Mesothelial cell of epicardium (in vitro differentiated cells): ENCODE data around the gene MYLK4. TPM values are rescaled to one million over a fixed set of nuclear protein-coding genes. Genes with fewer than 3 reads are reported as not detected.

ENCODE experiments used
- DNase-seq, 2 experiments: peaks; one replicate each; pipeline ENCODE4 v3.0.0; 2021; ENCODE audit warnings: low spot score in 2 of 2; ENCODE audit not compliant: unreplicated experiment in 2 of 2
- H3K27ac Mint-ChIP-seq: 2 replicates; pipeline ENCODE4 v1.8.0; 2021; ENCODE audit warnings: mixed read lengths
- H3K27me3 Mint-ChIP-seq: 2 replicates; pipeline ENCODE4 v1.8.0; 2021; ENCODE audit warnings: low read depth, mixed read lengths
- H3K36me3 Mint-ChIP-seq: 2 replicates; pipeline ENCODE4 v1.8.0; 2021; ENCODE audit warnings: mixed read lengths
- H3K4me1 Mint-ChIP-seq: 2 replicates; pipeline ENCODE4 v1.8.0; 2021; ENCODE audit warnings: mixed read lengths
- H3K4me3 Mint-ChIP-seq: 2 replicates; pipeline ENCODE4 v1.8.0; 2021; ENCODE audit warnings: mild to moderate bottlenecking, moderate library complexity, mixed read lengths
- H3K9me3 Mint-ChIP-seq: 2 replicates; pipeline ENCODE4 v1.8.0; 2021; ENCODE audit warnings: mixed read lengths
- total RNA-seq: library from RNA; stranded (reverse); gene quantifications from 3 replicates; pipeline ENCODE4 v1.2.1, GENCODE V29; 2021
- TF ChIP-seq, protein P1 (sequence below): fragments of 200-600 bp; sonication (generic); IDR thresholded peaks from one replicate; pipeline ENCODE4 v1.5.0; 2021; ENCODE audit warnings: antibody characterized with exemption; ENCODE audit not compliant: unreplicated experiment

The MYLK4 gene
- total RNA-seq, 1 donor from 2014 or later: 0.89 TPM

DNA sequence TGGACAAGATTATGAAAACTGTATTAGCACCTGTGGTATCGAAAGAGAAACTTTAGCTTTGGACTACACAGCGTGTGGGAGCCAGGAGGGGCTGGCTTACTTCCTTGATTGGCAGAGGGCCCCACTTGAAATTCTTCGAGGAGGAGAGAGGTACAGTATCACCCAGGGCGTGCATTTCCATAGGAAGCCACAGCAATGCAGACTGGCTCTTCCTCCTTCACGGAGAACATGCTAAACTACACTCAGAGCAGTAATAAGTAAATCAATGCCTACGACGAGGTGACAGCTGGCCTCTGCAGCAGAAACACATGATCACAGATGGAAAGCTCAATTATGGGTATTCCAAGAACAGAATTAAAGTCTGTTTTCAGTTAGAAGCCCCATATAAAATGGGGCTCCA lies 44.2 kb downstream of the MYLK4 start:
- Mint-ChIP-seq H3K9me3 (peaks cover 29% of the 10 kb centered on the region), H3K27ac (no peak overlapping the region)

DNA sequence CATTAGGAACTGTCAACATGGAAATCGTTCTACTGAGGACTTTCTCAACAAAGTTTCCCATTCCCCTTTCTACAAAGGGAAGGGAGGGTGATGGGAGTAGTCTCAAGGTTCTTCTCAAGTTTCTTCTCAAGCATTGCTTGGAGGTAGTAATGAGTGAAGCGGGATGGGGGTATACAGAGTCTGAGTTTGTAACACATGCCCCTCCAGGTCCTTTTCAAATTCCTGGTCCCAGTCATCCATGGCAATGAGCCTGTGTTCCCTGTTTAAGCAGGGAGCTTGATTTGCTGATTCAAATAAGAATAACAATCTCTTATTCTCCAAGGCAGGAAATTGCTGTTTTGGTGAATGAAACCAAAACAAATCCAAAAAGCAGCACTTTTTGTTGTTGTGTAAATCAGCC lies 45.5 kb downstream of the MYLK4 start:
- Mint-ChIP-seq H3K27me3 (peaks cover 2% of the 10 kb centered on the region), H3K4me3 (no peak overlapping the region), H3K9me3 (peaks cover 17% of the 10 kb centered on the region), H3K27ac (no peak overlapping the region), H3K36me3 (peaks cover 3% of the 10 kb centered on the region), H3K4me1 (peaks cover 7% of the 10 kb centered on the region)
- DNase-seq: no peak
- TF ChIP-seq, protein P1, sequence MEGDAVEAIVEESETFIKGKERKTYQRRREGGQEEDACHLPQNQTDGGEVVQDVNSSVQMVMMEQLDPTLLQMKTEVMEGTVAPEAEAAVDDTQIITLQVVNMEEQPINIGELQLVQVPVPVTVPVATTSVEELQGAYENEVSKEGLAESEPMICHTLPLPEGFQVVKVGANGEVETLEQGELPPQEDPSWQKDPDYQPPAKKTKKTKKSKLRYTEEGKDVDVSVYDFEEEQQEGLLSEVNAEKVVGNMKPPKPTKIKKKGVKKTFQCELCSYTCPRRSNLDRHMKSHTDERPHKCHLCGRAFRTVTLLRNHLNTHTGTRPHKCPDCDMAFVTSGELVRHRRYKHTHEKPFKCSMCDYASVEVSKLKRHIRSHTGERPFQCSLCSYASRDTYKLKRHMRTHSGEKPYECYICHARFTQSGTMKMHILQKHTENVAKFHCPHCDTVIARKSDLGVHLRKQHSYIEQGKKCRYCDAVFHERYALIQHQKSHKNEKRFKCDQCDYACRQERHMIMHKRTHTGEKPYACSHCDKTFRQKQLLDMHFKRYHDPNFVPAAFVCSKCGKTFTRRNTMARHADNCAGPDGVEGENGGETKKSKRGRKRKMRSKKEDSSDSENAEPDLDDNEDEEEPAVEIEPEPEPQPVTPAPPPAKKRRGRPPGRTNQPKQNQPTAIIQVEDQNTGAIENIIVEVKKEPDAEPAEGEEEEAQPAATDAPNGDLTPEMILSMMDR: no peak

More for the DNA sequence above, 44.2 kb downstream of the MYLK4 start:
- no peak for DNase-seq
- Mint-ChIP-seq H3K27me3 (peaks cover 2% of the 10 kb centered on the region), H3K4me3 (no peak overlapping the region), H3K36me3 (peaks cover 8% of the 10 kb centered on the region), H3K4me1 (no peaks in the 10 kb centered on the region)
- TF ChIP-seq, protein P1: no peak

DNA sequence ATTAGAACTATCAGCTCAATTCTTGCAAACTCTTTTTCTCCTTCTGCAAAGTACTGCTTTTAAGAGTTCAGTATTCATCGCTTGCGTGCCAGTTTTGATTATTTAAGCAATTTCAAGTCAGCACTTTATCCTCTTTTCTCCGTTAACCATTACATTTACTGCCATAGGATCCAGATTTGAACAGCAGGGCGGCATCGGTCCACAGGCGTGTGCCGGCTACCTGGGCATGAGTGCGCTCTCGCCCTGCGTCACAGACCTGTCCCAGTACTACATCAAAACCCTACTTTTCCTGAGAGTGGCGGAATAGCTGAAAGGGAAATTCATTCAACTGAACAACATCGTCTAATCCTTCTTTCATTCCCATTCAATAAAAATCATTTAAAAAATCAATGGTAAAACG lies 53.4 kb downstream of the MYLK4 start:
- DNase-seq: no peak
- no peaks in the 10 kb centered on the region for H3K36me3 Mint-ChIP-seq
- no peak overlapping the region for H3K4me3 Mint-ChIP-seq
- TF ChIP-seq, protein P1: no peak
- H3K27me3 Mint-ChIP-seq: peaks cover 13% of the 10 kb centered on the region
- H3K4me1 Mint-ChIP-seq: peaks cover 7% of the 10 kb centered on the region
- H3K9me3 Mint-ChIP-seq: no peaks in the 10 kb centered on the region
- no peak overlapping the region for H3K27ac Mint-ChIP-seq

DNA sequence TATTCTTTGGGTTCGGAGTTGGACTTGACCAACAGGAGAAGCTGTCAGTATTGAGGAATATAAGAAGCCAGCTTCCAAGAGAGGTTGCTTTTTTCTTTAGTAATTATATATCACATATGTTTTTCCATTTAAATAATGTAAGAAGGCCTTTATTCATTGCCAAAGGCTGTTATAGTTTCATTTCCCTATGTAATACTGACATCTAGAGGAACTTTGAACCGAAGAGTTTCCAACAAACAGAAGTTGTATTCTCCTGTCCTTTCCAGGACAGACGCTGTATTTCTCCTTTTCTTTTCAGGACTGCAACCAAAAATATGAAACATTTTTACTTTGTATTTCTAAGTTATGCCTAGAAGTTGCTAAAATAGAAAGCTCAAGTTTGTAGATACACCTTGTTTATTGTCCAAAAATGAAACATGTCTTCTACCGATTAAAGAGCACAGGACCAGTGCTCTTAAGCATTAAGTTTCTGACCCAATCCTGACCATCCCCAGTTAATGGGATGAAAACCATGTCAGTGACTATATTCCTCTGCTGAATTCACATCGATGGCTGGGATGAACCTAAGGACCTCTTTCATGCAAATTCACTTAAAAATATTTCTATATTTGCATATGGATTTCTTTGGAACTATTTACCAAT lies 55.1 kb downstream of the MYLK4 start:
- TF ChIP-seq, protein P1: no peak
- H3K27me3 Mint-ChIP-seq: peaks cover 13% of the 10 kb centered on the region
- no peak overlapping the region for H3K4me3 Mint-ChIP-seq
- no peaks in the 10 kb centered on the region for H3K36me3 Mint-ChIP-seq
- no peak for DNase-seq
- H3K4me1 Mint-ChIP-seq: peaks cover 4% of the 10 kb centered on the region
- H3K9me3 Mint-ChIP-seq: no peaks in the 10 kb centered on the region
- no peak overlapping the region for H3K27ac Mint-ChIP-seq

DNA sequence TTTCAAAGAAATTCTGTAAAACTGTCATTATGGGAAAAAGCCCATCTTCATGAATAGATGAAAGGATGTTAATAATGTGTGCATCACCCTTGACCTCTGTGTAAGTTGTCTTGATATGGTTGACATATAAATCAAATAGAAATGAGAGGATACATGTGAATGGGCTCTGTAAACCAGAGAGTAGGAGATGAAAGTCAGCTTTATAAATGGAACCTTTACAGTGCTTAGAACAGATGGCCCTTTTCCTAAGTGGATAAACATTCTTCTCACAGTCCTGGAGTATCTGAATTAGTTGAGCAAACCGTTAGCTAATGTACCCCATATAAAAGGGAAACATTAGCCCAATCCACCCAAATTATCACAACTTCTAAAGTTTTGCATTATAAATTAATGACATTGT lies 57.5 kb downstream of the MYLK4 start:
- no peaks in the 10 kb centered on the region for H3K9me3 Mint-ChIP-seq
- DNase-seq: no peak
- TF ChIP-seq, protein P1: no peak
- no peak overlapping the region for H3K4me3 Mint-ChIP-seq
- no peak overlapping the region for H3K27ac Mint-ChIP-seq
- no peaks in the 10 kb centered on the region for H3K4me1 Mint-ChIP-seq
- H3K27me3 Mint-ChIP-seq: peaks cover 11% of the 10 kb centered on the region
- no peaks in the 10 kb centered on the region for H3K36me3 Mint-ChIP-seq
